ENCODE measurements around the gene PLCD1. TPM values are rescaled to one million over a fixed set of nuclear protein-coding genes. Genes with fewer than 3 reads are reported as not detected.

Gene PLCD1
- total RNA-seq, 2 experiments from 2014 or later, result 9.7 to 10.1 TPM

DNA sequence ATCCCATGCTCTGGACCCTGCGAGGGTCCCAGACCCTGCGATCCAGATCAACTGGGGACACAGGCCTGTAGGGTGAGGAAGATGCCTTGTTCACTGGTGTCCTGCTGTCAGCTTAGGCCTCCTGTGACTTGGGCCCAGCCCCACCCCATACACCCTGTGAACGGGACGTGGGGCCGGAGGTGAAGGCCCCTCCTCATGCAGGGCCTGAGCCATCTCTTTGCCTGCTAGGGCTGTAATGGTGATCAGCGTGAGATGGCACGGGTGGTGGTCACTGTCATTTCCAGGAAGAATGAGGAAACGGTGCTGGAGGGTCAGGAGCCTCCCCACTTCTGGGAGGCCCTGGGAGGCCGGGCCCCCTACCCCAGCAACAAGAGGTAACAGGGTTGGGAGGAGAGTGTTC, 26.5 kb downstream of the PLCD1 start:
- POLR2A ChIA-PET, result no interaction called here
- Mint-ChIP-seq H3K27me3 (ENCODE audit: low read depth) (no peaks in the 10 kb centered on the region), H3K9me3 (ENCODE audit: insufficient read depth) (no peaks in the 10 kb centered on the region), H3K4me1 (ENCODE audit: low read depth) (peaks cover 24% of the 10 kb centered on the region), H3K27ac (no peak overlapping the region), H3K36me3 (ENCODE audit: low read depth) (peaks cover 32% of the 10 kb centered on the region), H3K4me3 (no peak overlapping the region)
- CTCF ChIA-PET, result interaction anchor here (1.0 to 3.1 kb wide), 6 partner anchors 14 to 148 kb away, joined by 3 to 36 read pairs (median 8); partner anchors contain the start of gene DLEC1
- no peak for DNase-seq
- ATAC-seq, result no peak

DNA sequence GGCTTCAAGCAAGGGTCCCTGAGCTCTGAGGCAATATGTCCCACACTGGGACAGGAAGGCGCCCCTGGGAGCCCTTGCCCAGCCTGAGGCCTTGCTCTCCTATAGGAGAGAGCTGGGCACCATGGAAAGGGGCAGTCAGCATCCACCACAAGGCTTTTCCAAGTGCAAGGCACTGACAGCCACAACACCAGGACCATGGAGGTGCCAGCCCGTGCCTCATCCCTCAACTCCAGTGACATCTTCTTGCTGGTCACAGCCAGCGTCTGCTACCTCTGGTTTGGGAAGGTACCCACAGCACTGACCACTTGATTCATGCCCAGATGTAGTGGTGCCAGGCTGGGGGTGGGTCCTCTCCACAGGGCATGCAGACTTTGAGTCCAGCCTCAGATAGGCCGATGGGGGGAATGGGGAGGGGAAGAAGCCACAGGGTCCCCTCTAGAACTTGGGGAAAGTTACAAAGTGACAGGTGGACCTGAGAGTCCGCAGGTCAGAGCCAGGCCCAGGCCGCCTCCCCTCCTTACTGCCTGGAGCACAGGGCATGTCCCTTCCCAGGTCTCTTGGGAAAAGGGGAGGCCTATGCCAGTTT, 27.1 kb downstream of the PLCD1 start:
- DNase-seq (no peak), ATAC-seq (no peak)
- Mint-ChIP-seq H3K4me3 (no peak overlapping the region), H3K9me3 (ENCODE audit: insufficient read depth) (no peaks in the 10 kb centered on the region), H3K27ac (no peak overlapping the region), H3K36me3 (ENCODE audit: low read depth) (peaks cover 34% of the 10 kb centered on the region), H3K27me3 (ENCODE audit: low read depth) (no peaks in the 10 kb centered on the region), H3K4me1 (ENCODE audit: low read depth) (peaks cover 26% of the 10 kb centered on the region)
- ChIA-PET CTCF (interaction anchor here (3.1 kb wide), 1 partner anchor 28 kb away, joined by 36 read pairs; no protein-coding TSS in a partner anchor), POLR2A (no interaction called here)

DNA sequence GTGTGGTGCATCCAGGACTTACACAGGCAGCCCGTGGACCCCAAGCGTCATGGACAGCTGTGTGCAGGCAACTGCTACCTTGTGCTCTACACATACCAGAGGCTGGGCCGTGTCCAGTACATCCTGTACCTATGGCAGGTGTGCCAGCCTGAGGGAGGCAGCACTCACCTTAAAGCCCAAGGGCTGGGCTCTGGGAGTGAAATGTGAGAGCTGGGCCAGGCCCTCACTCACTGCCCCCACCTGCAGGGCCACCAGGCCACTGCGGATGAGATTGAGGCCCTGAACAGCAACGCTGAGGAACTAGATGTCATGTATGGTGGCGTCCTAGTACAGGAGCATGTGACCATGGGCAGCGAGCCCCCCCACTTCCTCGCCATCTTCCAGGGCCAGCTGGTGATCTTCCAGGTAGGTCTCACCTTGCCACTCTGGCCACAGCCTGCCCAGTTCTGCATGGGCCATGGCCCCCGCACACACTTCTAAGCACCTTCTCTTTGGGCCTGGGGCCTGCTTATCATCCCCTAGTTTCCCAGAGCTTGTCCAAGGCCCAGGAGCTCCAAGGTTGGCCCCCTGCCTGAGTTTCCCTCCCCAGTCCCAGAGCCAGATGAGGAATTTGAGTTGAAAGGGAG, 27.9 kb downstream of the PLCD1 start:
- H3K9me3 Mint-ChIP-seq (ENCODE audit: insufficient read depth), result no peaks in the 10 kb centered on the region
- CTCF ChIA-PET, result interaction anchor here (1.0 to 3.1 kb wide), 2 partner anchors 22 to 27 kb away, joined by 3 to 36 read pairs; no protein-coding TSS in a partner anchor
- no peak for ATAC-seq
- peaks cover 34% of the 10 kb centered on the region for H3K4me1 Mint-ChIP-seq (ENCODE audit: low read depth)
- POLR2A ChIA-PET, result no interaction called here
- peaks cover 39% of the 10 kb centered on the region for H3K36me3 Mint-ChIP-seq (ENCODE audit: low read depth)
- H3K4me3 Mint-ChIP-seq, result no peak overlapping the region
- H3K27ac Mint-ChIP-seq, result no peak overlapping the region
- no peak for DNase-seq
- no peaks in the 10 kb centered on the region for H3K27me3 Mint-ChIP-seq (ENCODE audit: low read depth)

DNA sequence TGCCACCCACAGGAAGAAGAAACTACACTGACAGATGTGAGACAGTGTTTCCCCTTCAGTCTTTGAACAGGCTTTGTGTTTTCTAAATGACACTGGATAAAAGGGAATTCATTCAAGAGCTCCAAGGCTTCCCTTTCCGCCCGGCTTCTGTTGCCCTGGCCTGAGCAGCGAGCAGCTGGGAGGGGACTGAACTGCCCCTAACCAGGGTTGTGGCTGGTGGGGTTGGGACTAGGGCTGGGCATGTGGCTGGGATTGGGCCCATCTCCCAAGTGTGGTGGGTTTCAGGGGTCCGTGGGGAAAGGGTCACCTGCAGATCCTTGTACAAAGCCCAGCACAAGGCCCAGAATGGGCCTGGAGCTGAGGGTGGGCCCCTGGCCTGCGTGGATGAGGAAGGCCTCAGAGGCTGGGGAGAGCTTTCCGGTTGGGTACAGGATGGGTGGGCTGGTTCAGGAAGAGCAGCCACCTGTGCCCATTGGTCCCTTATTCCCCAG, 28.4 kb downstream of the PLCD1 start:
- Mint-ChIP-seq H3K9me3 (ENCODE audit: insufficient read depth) (no peaks in the 10 kb centered on the region), H3K36me3 (ENCODE audit: low read depth) (peaks cover 42% of the 10 kb centered on the region), H3K27ac (no peak overlapping the region), H3K4me1 (ENCODE audit: low read depth) (peaks cover 39% of the 10 kb centered on the region), H3K4me3 (no peak overlapping the region), H3K27me3 (ENCODE audit: low read depth) (no peaks in the 10 kb centered on the region)
- ATAC-seq, result no peak
- CTCF ChIA-PET, result interaction anchor here (1.0 kb wide), 1 partner anchor 22 kb away, joined by 3 read pairs; no protein-coding TSS in a partner anchor
- no peak for DNase-seq
- POLR2A ChIA-PET, result no interaction called here

DNA sequence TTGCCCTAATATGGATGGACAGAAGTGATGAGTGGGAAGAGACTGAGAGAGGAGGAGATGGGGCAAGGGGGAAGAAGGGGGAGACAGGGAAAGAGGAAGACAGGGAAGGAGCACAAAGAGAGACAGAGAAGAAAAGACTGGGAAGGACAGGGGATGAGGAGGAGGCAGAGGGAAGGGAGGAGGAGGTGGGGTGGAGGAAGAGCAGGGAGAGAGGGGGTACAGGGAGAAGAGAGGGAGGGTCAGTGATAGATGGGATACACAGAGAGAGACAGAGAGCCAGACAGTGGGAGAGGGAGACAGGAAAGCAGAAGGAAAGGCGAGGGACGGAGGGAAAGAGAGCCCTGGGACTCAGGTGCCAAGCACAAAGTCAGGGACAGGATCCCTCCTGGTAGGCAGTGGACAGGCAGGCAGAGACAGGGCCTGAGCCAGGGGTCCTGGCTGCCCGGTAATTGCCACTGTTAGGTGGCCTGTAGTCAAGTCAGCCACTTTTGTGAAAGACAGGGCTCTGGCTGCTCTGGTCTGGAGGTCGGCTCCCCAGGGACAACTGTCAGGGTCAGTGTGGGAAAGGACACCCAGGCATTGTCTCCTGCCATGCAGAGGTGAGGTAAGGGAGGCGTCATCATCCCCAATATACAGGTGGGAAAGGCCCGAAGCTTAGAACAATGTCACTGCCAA, 29.1 kb downstream of the PLCD1 start:
- H3K4me1 Mint-ChIP-seq (ENCODE audit: low read depth), result peaks cover 46% of the 10 kb centered on the region
- CTCF ChIA-PET, result interaction anchor here (1.0 kb wide), 1 partner anchor 23 kb away, joined by 3 read pairs; no protein-coding TSS in a partner anchor
- H3K9me3 Mint-ChIP-seq (ENCODE audit: insufficient read depth), result no peaks in the 10 kb centered on the region
- H3K27me3 Mint-ChIP-seq (ENCODE audit: low read depth), result no peaks in the 10 kb centered on the region
- no peak for ATAC-seq
- peaks cover 45% of the 10 kb centered on the region for H3K36me3 Mint-ChIP-seq (ENCODE audit: low read depth)
- DNase-seq, result no peak
- H3K27ac Mint-ChIP-seq, result no peak overlapping the region
- H3K4me3 Mint-ChIP-seq, result no peak overlapping the region
- POLR2A ChIA-PET, result no interaction called here

DNA sequence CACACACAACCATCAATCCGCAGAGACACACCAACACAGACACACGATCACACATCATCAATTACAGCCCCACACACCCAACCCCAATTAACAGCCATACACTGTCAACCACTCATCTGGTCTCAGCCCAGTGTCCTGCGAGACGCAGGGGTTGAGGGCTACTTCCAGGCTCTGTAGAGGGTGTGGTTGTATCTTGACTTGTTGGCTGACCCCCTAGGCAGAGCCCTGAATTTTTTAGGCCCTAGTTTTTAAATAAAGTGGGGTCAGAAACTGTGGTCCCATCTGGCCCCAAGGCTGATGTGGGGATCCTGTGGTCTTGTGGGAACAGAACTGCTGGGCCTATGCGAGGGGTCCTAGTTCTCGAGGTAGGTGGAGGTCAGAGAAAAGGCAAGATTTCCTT, 29.6 kb downstream of the PLCD1 start:
- DNase-seq (no peak), ATAC-seq (no peak)
- H3K27me3 Mint-ChIP-seq (ENCODE audit: low read depth), result no peaks in the 10 kb centered on the region
- ChIA-PET CTCF (no interaction called here), POLR2A (no interaction called here)
- no peak overlapping the region for H3K4me3 Mint-ChIP-seq
- no peaks in the 10 kb centered on the region for H3K9me3 Mint-ChIP-seq (ENCODE audit: insufficient read depth)
- peaks cover 44% of the 10 kb centered on the region for H3K36me3 Mint-ChIP-seq (ENCODE audit: low read depth)
- H3K4me1 Mint-ChIP-seq (ENCODE audit: low read depth), result peaks cover 51% of the 10 kb centered on the region
- peak overlapping the region; percentile 2 for H3K27ac Mint-ChIP-seq

DNA sequence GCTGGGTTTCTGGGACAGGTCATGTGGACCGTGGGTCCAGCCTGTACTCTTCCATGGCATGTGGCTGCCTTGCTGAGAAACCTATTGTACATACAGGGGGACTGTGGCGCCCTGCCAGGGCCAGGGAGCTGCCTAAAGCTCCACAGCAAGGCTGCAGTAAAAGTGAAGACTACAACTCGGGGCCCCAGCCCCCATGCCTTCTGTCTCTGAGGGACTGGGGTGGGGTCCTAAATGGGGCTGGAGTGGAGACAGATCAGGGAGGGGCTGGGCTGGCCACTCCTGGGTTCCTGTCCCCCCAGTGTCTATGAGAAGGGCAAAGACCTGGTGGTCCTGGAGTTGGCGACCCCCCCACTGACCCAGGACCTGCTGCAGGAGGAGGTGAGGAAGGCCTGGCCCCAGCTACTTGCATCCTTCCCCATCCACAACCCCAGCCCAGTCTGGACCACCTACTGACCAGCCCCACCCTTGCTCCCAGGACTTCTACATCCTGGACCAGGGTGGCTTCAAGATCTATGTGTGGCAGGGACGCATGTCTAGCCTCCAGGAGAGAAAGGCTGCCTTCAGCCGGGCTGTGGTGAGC, 31.6 kb downstream of the PLCD1 start:
- peak overlapping the region; percentile 95 for H3K27ac Mint-ChIP-seq
- ChIA-PET CTCF (interaction anchor here (0.8 to 1.5 kb wide), 10 partner anchors 7 to 349 kb away, joined by 3 to 9 read pairs (median 4); partner anchors contain the start of gene XYLB), POLR2A (no interaction called here)
- H3K27me3 Mint-ChIP-seq (ENCODE audit: low read depth), result no peaks in the 10 kb centered on the region
- H3K9me3 Mint-ChIP-seq (ENCODE audit: insufficient read depth), result no peaks in the 10 kb centered on the region
- ATAC-seq (no peak), DNase-seq (no peak)
- H3K4me1 Mint-ChIP-seq (ENCODE audit: low read depth), result peaks cover 58% of the 10 kb centered on the region
- H3K4me3 Mint-ChIP-seq, result no peak overlapping the region
- H3K36me3 Mint-ChIP-seq (ENCODE audit: low read depth), result peaks cover 38% of the 10 kb centered on the region

DNA sequence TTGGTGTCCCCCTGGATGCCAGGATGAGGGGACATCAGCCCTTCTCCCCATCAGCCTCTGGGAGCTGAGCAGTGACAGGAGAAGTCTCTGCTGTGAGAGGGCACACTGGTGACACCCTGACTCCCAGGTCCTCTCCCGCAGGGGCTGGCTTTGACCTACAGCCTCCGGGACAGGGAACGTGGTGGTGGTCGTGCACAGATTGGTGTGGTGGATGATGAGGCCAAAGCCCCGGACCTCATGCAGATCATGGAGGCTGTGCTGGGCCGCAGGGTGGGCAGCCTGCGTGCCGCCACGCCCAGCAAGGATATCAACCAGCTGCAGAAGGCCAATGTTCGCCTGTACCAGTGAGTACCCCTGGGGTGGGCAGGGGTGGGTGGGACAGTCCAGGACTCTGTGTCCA, 32.1 kb downstream of the PLCD1 start:
- POLR2A ChIA-PET, result interaction anchor here (1.0 kb wide), 1 partner anchor 15 kb away, joined by 3 read pairs; no protein-coding TSS in a partner anchor
- no peak overlapping the region for H3K4me3 Mint-ChIP-seq

DNA sequence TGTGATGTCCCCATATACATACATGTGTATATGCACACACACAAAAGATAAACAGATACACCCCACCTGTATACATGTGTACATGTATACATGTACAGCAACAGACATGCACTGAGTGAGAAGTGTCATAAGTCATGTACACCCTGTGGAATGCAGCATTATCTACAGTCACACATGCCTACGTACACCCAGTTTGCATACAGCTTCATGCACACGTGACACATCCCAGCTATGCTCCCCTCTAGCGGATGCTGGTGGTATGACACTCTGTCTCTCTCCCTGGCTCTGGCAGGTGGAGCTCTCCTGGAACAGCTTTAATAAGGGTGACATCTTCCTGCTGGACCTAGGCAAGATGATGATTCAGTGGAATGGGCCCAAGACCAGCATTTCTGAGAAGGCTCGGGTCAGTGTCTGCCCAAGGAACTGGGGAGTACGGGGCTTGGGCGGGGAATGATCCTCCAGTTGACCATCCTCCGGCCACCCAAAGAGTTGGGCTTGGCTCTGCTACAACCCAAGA, 32.6 kb downstream of the PLCD1 start:
- no peaks in the 10 kb centered on the region for H3K9me3 Mint-ChIP-seq (ENCODE audit: insufficient read depth)
- H3K4me3 Mint-ChIP-seq, result no peak overlapping the region
- ChIA-PET POLR2A (interaction anchor here (0.6 to 1.0 kb wide), 2 partner anchors 15 to 670 kb away, joined by 3 read pairs; no protein-coding TSS in a partner anchor), CTCF (interaction anchor here (0.6 to 2.3 kb wide), 30 partner anchors 8 to 504 kb away, joined by 3 to 21 read pairs (median 4); partner anchors contain the start of genes DLEC1 and XYLB)
- H3K4me1 Mint-ChIP-seq (ENCODE audit: low read depth), result peaks cover 58% of the 10 kb centered on the region
- H3K27me3 Mint-ChIP-seq (ENCODE audit: low read depth), result peaks cover 3% of the 10 kb centered on the region
- peak overlapping the region; percentile 93 for H3K27ac Mint-ChIP-seq
- DNase-seq, result peak; percentile 88
- peak; percentile 44 for ATAC-seq
- peaks cover 35% of the 10 kb centered on the region for H3K36me3 Mint-ChIP-seq (ENCODE audit: low read depth)

More for the DNA sequence above, 32.1 kb downstream of the PLCD1 start:
- Mint-ChIP-seq H3K9me3 (ENCODE audit: insufficient read depth) (no peaks in the 10 kb centered on the region), H3K4me1 (ENCODE audit: low read depth) (peaks cover 58% of the 10 kb centered on the region), H3K36me3 (ENCODE audit: low read depth) (peaks cover 38% of the 10 kb centered on the region), H3K27me3 (ENCODE audit: low read depth) (no peaks in the 10 kb centered on the region), H3K27ac (peak overlapping the region; percentile 93)
- ATAC-seq, result no peak
- DNase-seq, result no peak
- CTCF ChIA-PET, result interaction anchor here (0.6 to 2.3 kb wide), 27 partner anchors 8 to 503 kb away, joined by 3 to 21 read pairs (median 4); partner anchors contain the start of gene XYLB

DNA sequence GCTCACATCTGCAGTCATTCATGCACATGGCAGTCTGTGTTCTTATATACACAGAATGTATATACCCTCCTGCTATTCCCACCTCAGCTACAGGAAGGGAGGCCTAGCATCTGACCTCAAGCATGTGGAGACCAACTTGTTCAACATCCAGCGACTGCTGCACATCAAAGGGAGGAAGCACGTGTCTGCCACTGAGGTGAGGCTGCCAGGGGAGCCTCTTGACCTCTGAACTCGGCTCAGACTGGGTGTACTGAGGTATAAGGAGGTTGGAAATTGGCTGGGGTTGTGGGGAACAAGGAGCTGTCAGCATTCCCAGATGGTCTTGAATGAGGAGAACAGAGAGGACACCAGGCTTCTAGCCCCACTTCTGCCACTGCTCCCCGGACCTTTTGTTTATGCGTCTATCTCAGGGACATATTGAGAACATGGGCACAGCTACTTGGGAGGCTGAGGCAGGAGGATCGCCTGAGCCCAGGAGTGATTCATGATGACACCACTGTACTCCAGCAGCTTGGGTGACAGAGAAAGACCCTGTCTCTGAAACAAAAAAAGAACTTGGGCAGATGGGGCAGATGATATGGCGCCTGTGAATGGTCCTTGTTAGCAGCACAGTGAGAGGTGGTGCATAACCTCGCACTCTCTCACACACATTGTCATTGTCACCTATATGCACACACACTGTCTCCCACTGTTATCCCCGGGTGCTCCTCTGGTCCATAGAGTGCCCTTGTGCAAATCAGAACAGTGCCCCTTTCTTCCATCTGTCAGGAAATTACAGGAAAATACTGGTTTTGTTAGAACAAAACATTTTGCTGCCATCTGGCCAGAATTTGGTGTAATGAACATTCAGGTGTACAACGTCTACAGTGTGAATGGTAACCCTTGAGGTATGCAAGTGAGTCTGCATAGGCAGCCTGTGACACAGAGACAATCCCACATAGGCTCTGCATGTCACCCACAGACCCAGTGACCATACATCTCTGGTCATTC, 33.5 kb downstream of the PLCD1 start:
- CTCF ChIA-PET, result interaction anchor here (0.6 to 2.3 kb wide), 26 partner anchors 9 to 505 kb away, joined by 3 to 21 read pairs (median 4); partner anchors contain the start of genes DLEC1 and XYLB
- H3K27me3 Mint-ChIP-seq (ENCODE audit: low read depth), result peaks cover 3% of the 10 kb centered on the region
- peak overlapping the region; percentile 93 for H3K27ac Mint-ChIP-seq

More for the DNA sequence above, 33.5 kb downstream of the PLCD1 start:
- ATAC-seq (no peak), DNase-seq (peak; percentile 61)
- H3K9me3 Mint-ChIP-seq (ENCODE audit: insufficient read depth), result no peaks in the 10 kb centered on the region
- H3K4me3 Mint-ChIP-seq, result peak overlapping the region; percentile 91
- H3K36me3 Mint-ChIP-seq (ENCODE audit: low read depth), result peaks cover 33% of the 10 kb centered on the region
- POLR2A ChIA-PET, result interaction anchor here (0.6 to 1.0 kb wide), 3 partner anchors 14 to 669 kb away, joined by 3 read pairs; no protein-coding TSS in a partner anchor
- peaks cover 58% of the 10 kb centered on the region for H3K4me1 Mint-ChIP-seq (ENCODE audit: low read depth)
